A549 (cell line): ENCODE data around the gene SLC34A1. TPM values are rescaled to one million over a fixed set of nuclear protein-coding genes. Genes with fewer than 3 reads are reported as not detected.

Experiments used
- ATAC-seq, 2 experiments: fragments of 200-7000 bp in 1 of 2; fragments of >200 bp in 1 of 2; cut with Nextera tagmentation in 1 of 2; cut with Tn5 transposase in 1 of 2; 3 replicates each; pipeline versions ENCODE4 v1.8.0 to v1.9.1; 2018 to 2020; ENCODE audit warnings: mild to moderate bottlenecking in 1 of 2, moderate library complexity in 1 of 2
- CTCF ChIA-PET: fragments of 300-600 bp; sonication (Branson Sonifier 250); formaldehyde crosslinking; extraction: SDS; loops from one replicate; lab custom pipeline; 2021; ENCODE audit warnings: antibody characterized with exemption, inconsistent platforms; lab: Yijun Ruan, JAX
- POLR2A ChIA-PET: fragments of 350-600 bp; formaldehyde crosslinking; extraction: SDS; loops from one replicate; lab custom pipeline; 2021; ENCODE audit warnings: antibody characterized with exemption, inconsistent platforms; lab: Yijun Ruan, JAX
- DNase-seq, 2 experiments: peaks; one replicate each; pipeline versions ENCODE4 v3.0.0 to v3.0.0-alpha.2; 2011 to 2016; ENCODE audit warnings: low read depth in 1 of 2, low spot score in 1 of 2
- FAIRE-seq: peaks from 2 replicates; lab custom pipeline; 2011; peaks lifted over from hg19 to GRCh38; lab: Jason Lieb, UNC
- H3K27ac ChIP-seq, 2 experiments: fragments of >200 bp; sonication (Bioruptor Twin); formaldehyde crosslinking; 3 replicates each; pipeline ENCODE4 v1.5.1; 2016 to 2017
- H3K4me1 ChIP-seq: fragments of >200 bp; sonication (Bioruptor Twin); formaldehyde crosslinking; 3 replicates; pipeline ENCODE4 v1.6.1; 2016
- H3K4me2 ChIP-seq: fragments of >200 bp; sonication (Bioruptor Twin); formaldehyde crosslinking; 3 replicates; pipeline ENCODE4 v1.6.1; 2016
- H3K4me3 ChIP-seq: fragments of >200 bp; sonication (Bioruptor Twin); formaldehyde crosslinking; 3 replicates; pipeline ENCODE4 v1.5.1; 2016
- H3K9me3 ChIP-seq: fragments of >200 bp; sonication (Bioruptor Twin); formaldehyde crosslinking; 3 replicates; pipeline ENCODE4 v1.6.1; 2016
- ATOH8 ChIP-seq: fragments of 250-450 bp; sonication (Bioruptor Pico); IDR thresholded peaks from 2 replicates; pipeline ENCODE4 v1.5.0; 2020; ENCODE audit warnings: low read depth, mild to moderate bottlenecking, moderate library complexity
- BCL3 ChIP-seq: fragments of >200 bp; sonication (Bioruptor Twin); formaldehyde crosslinking; IDR thresholded peaks from 3 replicates; pipeline ENCODE4 v1.6.1; 2016
- BHLHE40 ChIP-seq: IDR thresholded peaks from 2 replicates; pipeline ENCODE4 v1.6.1; 2012; ENCODE audit warnings: low read depth, low read length, inconsistent platforms
- CBX8 ChIP-seq: fragments of 200-600 bp; sonication (generic); IDR thresholded peaks from 2 replicates; pipeline ENCODE4 v1.6.1; 2016
- EHF ChIP-seq: fragments of 250-450 bp; sonication (Bioruptor Pico); IDR thresholded peaks from 2 replicates; pipeline ENCODE4 v1.5.0; 2020; ENCODE audit warnings: mild to moderate bottlenecking
- EP300 ChIP-seq, 2 experiments: fragments of >200 bp; sonication (Bioruptor Twin); formaldehyde crosslinking; IDR thresholded peaks; 2 replicates in 1 of 2; 3 replicates in 1 of 2; pipeline ENCODE4 v1.6.1; 2016 to 2017
- ESRRA ChIP-seq: fragments of 150-350 bp; IDR thresholded peaks from 2 replicates; pipeline ENCODE4 v1.6.1; 2014; ENCODE audit warnings: mild to moderate bottlenecking, low read length, borderline replicate concordance
- FOSB ChIP-seq: fragments of 250-450 bp; sonication (Bioruptor Pico); IDR thresholded peaks from 2 replicates; pipeline ENCODE4 v1.5.0; 2020; ENCODE audit warnings: mild to moderate bottlenecking, moderate library complexity
- FOSL2 ChIP-seq, 2 experiments: fragments of 450-650 bp in 1 of 2; fragments of >200 bp in 1 of 2; sonication (Bioruptor Twin) in 1 of 2; formaldehyde crosslinking; IDR thresholded peaks; 2 replicates each; pipeline versions ENCODE4 v1.5.0 to v1.6.1; 2016 to 2020; ENCODE audit warnings: mild to moderate bottlenecking in 1 of 2, moderate library complexity in 1 of 2
- FOXS1 ChIP-seq: fragments of 250-450 bp; sonication (Bioruptor Pico); IDR thresholded peaks from 2 replicates; pipeline ENCODE4 v1.5.0; 2020; ENCODE audit warnings: mild to moderate bottlenecking, moderate library complexity
- HEYL ChIP-seq: fragments of 250-450 bp; sonication (Bioruptor Pico); IDR thresholded peaks from 2 replicates; pipeline ENCODE4 v1.8.0; 2021; ENCODE audit warnings: mild to moderate bottlenecking, moderate library complexity
- HOXA7 ChIP-seq: fragments of 250-450 bp; sonication (Bioruptor Pico); IDR thresholded peaks from 2 replicates; pipeline ENCODE4 v1.5.0; 2020; ENCODE audit warnings: mild to moderate bottlenecking, moderate library complexity
- HOXB5 ChIP-seq: fragments of 250-450 bp; sonication (Bioruptor Pico); IDR thresholded peaks from 2 replicates; pipeline ENCODE4 v1.5.0; 2020; ENCODE audit warnings: mild to moderate bottlenecking, moderate library complexity
- JUN ChIP-seq, 2 experiments: fragments of >200 bp; sonication (Bioruptor Twin); formaldehyde crosslinking; IDR thresholded peaks; 2 replicates in 1 of 2; 3 replicates in 1 of 2; pipeline ENCODE4 v1.6.1; 2016 to 2017
- JUNB ChIP-seq: fragments of >200 bp; sonication (Bioruptor Twin); formaldehyde crosslinking; IDR thresholded peaks from 2 replicates; pipeline ENCODE4 v1.6.1; 2016
- KDM5A ChIP-seq: fragments of 200-600 bp; sonication (generic); IDR thresholded peaks from 2 replicates; pipeline ENCODE4 v1.6.1; 2016; ENCODE audit warnings: antibody characterized with exemption, mild to moderate bottlenecking
- MAFK ChIP-seq: fragments of 450-650 bp; IDR thresholded peaks from 2 replicates; pipeline ENCODE4 v1.6.1; 2014; ENCODE audit not compliant: partially characterized antibody
- MAZ ChIP-seq: fragments of 150-350 bp; IDR thresholded peaks from 2 replicates; pipeline ENCODE4 v1.6.1; 2014; ENCODE audit warnings: antibody characterized with exemption, low read depth, low read length, borderline replicate concordance
- MYC ChIP-seq: IDR thresholded peaks from 2 replicates; pipeline ENCODE4 v1.6.1; 2012; ENCODE audit warnings: mild to moderate bottlenecking, inconsistent platforms, low read length, improper control_type of control experiment, borderline replicate concordance
- NFE2L2 ChIP-seq: fragments of 150-350 bp; conservative IDR thresholded peaks from 2 replicates; pipeline ENCODE4 v1.6.1; 2014; ENCODE audit warnings: low read length
- NR3C1 ChIP-seq: fragments of >200 bp; sonication (Bioruptor Twin); formaldehyde crosslinking; IDR thresholded peaks from 3 replicates; pipeline ENCODE4 v1.6.1; 2017
- PBX3 ChIP-seq: IDR thresholded peaks from 2 replicates; pipeline ENCODE4 v1.6.1; 2012
- POLR2A ChIP-seq: IDR thresholded peaks from 2 replicates; pipeline ENCODE4 v1.6.1; 2012; ENCODE audit warnings: mild to moderate bottlenecking, low read length
- POLR2AphosphoS2 ChIP-seq: conservative IDR thresholded peaks from 2 replicates; pipeline ENCODE4 v1.6.1; 2012; ENCODE audit warnings: low read length, improper control_type of control experiment, inconsistent platforms
- RCOR1 ChIP-seq: fragments of 150-350 bp; IDR thresholded peaks from 2 replicates; pipeline ENCODE4 v1.6.1; 2014; ENCODE audit warnings: antibody characterized with exemption, low read length, low read depth
- RFX5 ChIP-seq: fragments of 450-650 bp; IDR thresholded peaks from 2 replicates; pipeline ENCODE4 v1.7.1; 2014; ENCODE audit warnings: antibody characterized with exemption, mild to moderate bottlenecking, moderate library complexity
- SMC3 ChIP-seq: fragments of >200 bp; sonication (Bioruptor Twin); formaldehyde crosslinking; IDR thresholded peaks from 3 replicates; pipeline ENCODE4 v1.6.1; 2018; ENCODE audit warnings: inconsistent platforms
- SREBF2 ChIP-seq: fragments of 450-650 bp; IDR thresholded peaks from 2 replicates; pipeline ENCODE4 v1.6.1; 2014; ENCODE audit warnings: mild to moderate bottlenecking, moderate library complexity
- TFCP2L1 ChIP-seq: fragments of 250-450 bp; sonication (Bioruptor Pico); IDR thresholded peaks from 2 replicates; pipeline ENCODE4 v1.5.0; 2021; ENCODE audit warnings: mild to moderate bottlenecking
- TP53 ChIP-seq: fragments of 250-450 bp; sonication (Bioruptor Pico); IDR thresholded peaks from 2 replicates; pipeline ENCODE4 v1.5.0; 2021; ENCODE audit warnings: mild to moderate bottlenecking, moderate library complexity
- ZC3H11A ChIP-seq: fragments of 450-650 bp; IDR thresholded peaks from 2 replicates; pipeline ENCODE4 v1.6.1; 2014; ENCODE audit warnings: antibody characterized with exemption, mild to moderate bottlenecking
- ZFP36 ChIP-seq: fragments of 450-650 bp; IDR thresholded peaks from 2 replicates; pipeline ENCODE4 v1.6.1; 2014; ENCODE audit warnings: borderline replicate concordance; ENCODE audit not compliant: partially characterized antibody
- WGBS: methylation state at CpG from one replicate; pipeline ENCODE4 v1.1.6; 2017; ENCODE audit errors: missing lambda C conversion rate; 5-methylcytosine and 5-hydroxymethylcytosine counted together
- polyA plus RNA-seq, 4 experiments: library from polyadenylated mRNA; depleted of rRNA in 3 of 4; stranded (reverse); fragments of >200 nt; fragmentation: RNase III in 1 of 4; extraction: RNeasy Plus Mini Kit Qiagen cat#74134 plus additional on column Dnase treatment in 1 of 4; gene quantifications; 2 replicates in 3 of 4; 3 replicates in 1 of 4; pipeline ENCODE4 v1.2.3, GENCODE V29; 2011 to 2017

SLC34A1 gene
- polyA plus RNA-seq, 2 of the 4 experiments (the other 2 are of a cell fraction), result 0.03 TPM; not detected in 1

GRCh38 chr5:177344891-177345290 lies 39.3 kb upstream of the SLC34A1 start:
- WGBS, result 93% methylated on average over 6 of the region's 6 CpGs
- Histone ChIP-seq H3K9me3 (no peaks in the 10 kb centered on the region), H3K27ac (no peak overlapping the region), H3K4me1 (peaks cover 13% of the 10 kb centered on the region; the same call in 2 of the 3 replicates), H3K4me3 (no peak overlapping the region), H3K4me2 (no peak overlapping the region)
- POLR2A ChIA-PET, result no interaction called here
- CTCF ChIA-PET, result interaction anchor here (1.1 to 1.5 kb wide), 3 partner anchors 11 to 27 kb away, joined by 3 to 4 read pairs (median 3); no protein-coding TSS in a partner anchor
- FAIRE-seq (no peak), ATAC-seq (no peak), DNase-seq (no peak)
- TF ChIP-seq CBX8, result no peak
- no peak for TF ChIP-seq RFX5
- no peak for TF ChIP-seq MAZ
- TF ChIP-seq TFCP2L1 (CRISPR knock-in tag), result no peak
- no peak for TF ChIP-seq BHLHE40
- TF ChIP-seq PBX3, result no peak
- TF ChIP-seq ZFP36, result no peak
- no peak for TF ChIP-seq POLR2A
- TF ChIP-seq ESRRA, result no peak
- no peak for TF ChIP-seq FOXS1 (CRISPR knock-in tag)
- no peak for TF ChIP-seq SREBF2
- TF ChIP-seq MAFK, result no peak
- no peak for TF ChIP-seq TP53 (CRISPR knock-in tag)
- no peak for TF ChIP-seq RCOR1
- no peak for TF ChIP-seq HEYL
- no peak for TF ChIP-seq ATOH8
- no peak for TF ChIP-seq MYC
- TF ChIP-seq POLR2AphosphoS2, result no peak
- no peak for TF ChIP-seq SMC3

GRCh38 chr5:177346820-177347219 lies 37.4 kb upstream of the SLC34A1 start:
- no peak for FAIRE-seq
- H3K27ac ChIP-seq, result no peak overlapping the region
- CTCF ChIA-PET, result interaction anchor here (0.9 to 2.1 kb wide), 6 partner anchors 9 to 108 kb away, joined by 3 to 9 read pairs (median 5); no protein-coding TSS in a partner anchor

GRCh38 chr5:177347699-177348098 lies 36.5 kb upstream of the SLC34A1 start:
- TF ChIP-seq FOSB (CRISPR knock-in tag) (no peak), KDM5A (no peak), ZFP36 (no peak), FOSL2 (IDR thresholded peaks at IDR 0.05) (no peak), FOSL2 (CRISPR knock-in tag; IDR thresholded peaks at IDR 0.05) (no peak), MYC (no peak), JUNB (no peak), ATOH8 (no peak), EHF (CRISPR knock-in tag) (no peak), NR3C1 (no peak), EP300 (IDR thresholded peaks at IDR 0.05) (no peak), ZC3H11A (no peak)
- H3K4me1 ChIP-seq, result peaks cover 21% of the 10 kb centered on the region
- DNase-seq (no peak), ATAC-seq (no peak), FAIRE-seq (no peak)
- ChIA-PET POLR2A (no interaction called here), CTCF (interaction anchor here (0.6 to 1.4 kb wide), 5 partner anchors 14 to 139 kb away, joined by 3 to 6 read pairs (median 3); no protein-coding TSS in a partner anchor)
- 94% methylated on average over 4 of the region's 4 CpGs for WGBS
- H3K9me3 ChIP-seq, result no peaks in the 10 kb centered on the region
- H3K4me2 ChIP-seq, result no peak overlapping the region
- no peak overlapping the region for H3K27ac ChIP-seq
- no peak overlapping the region for H3K4me3 ChIP-seq

More at GRCh38 chr5:177346820-177347219, 37.4 kb upstream of the SLC34A1 start:
- no peak for ATAC-seq
- Histone ChIP-seq H3K9me3 (no peaks in the 10 kb centered on the region), H3K4me2 (no peak overlapping the region), H3K4me3 (no peak overlapping the region), H3K4me1 (peaks cover 21% of the 10 kb centered on the region)
- no peak for DNase-seq
- 59% methylated on average over 4 of the region's 4 CpGs for WGBS
- POLR2A ChIA-PET, result interaction anchor here (0.6 kb wide), 1 partner anchor 79 kb away, joined by 3 read pairs; the partner anchor contains the start of gene GRK6
- no peak for TF ChIP-seq KDM5A
- no peak for TF ChIP-seq BCL3
- no peak for TF ChIP-seq NFE2L2
- no peak for TF ChIP-seq HOXB5 (CRISPR knock-in tag)
- TF ChIP-seq SREBF2, result no peak
- TF ChIP-seq HOXA7, result no peak
- no peak for TF ChIP-seq RFX5
- TF ChIP-seq JUN (IDR thresholded peaks at IDR 0.05), result no peak
